HCT116 (cell line): ENCODE results near the gene ELOVL4. TPM values are rescaled to one million over a fixed set of nuclear protein-coding genes. Genes with fewer than 3 reads are reported as not detected.
A peak's percentile ranks its signal among the peaks of the same experiment; 100 is the strongest.

Experiments
- ATAC-seq: fragments of 200-7000 bp; cut with Tn5 transposase; 2 replicates; pipeline ENCODE4 v1.9.1; 2020; ENCODE audit warnings: mild to moderate bottlenecking, moderate library complexity
- BruUV-seq: library from RNA; stranded (reverse); fragments of 400-500 nt; replicated peaks from 2 replicates; lab custom pipeline; 2021; lab: Mats Ljungman, UMichigan
- CTCF ChIA-PET: fragments of 300-600 bp; sonication (Branson Sonifier 250); formaldehyde crosslinking; loops from one replicate; lab custom pipeline; 2021; ENCODE audit warnings: antibody characterized with exemption; lab: Charles Lee
- POLR2A ChIA-PET: fragments of 300-600, 350-600 bp; sonication (Branson Sonifier 250); formaldehyde crosslinking; loops from one replicate; lab custom pipeline; 2021; ENCODE audit warnings: antibody characterized with exemption; lab: Charles Lee
- RAD21 ChIA-PET, 2 experiments: fragments of 300-600 bp; sonication (Branson Sonifier 250); formaldehyde crosslinking; loops; one replicate each; lab custom pipeline; 2023; ENCODE audit warnings: low total read pairs in 2 of 2; ENCODE audit not compliant: uncharacterized antibody in 2 of 2, unreplicated experiment in 2 of 2, low non-redundant PET in 1 of 2; lab: Charles Lee
- DNase-seq: peaks from one replicate; pipeline ENCODE4 v3.0.0-alpha.2; 2010; ENCODE audit warnings: low read depth, low spot score
- H2AFZ ChIP-seq: fragments of 200-600 bp; shearing (Covaris generic), sonication (generic); 2 replicates; pipeline ENCODE4 v1.6.1; 2017; ENCODE audit warnings: low read depth, mixed run types, mixed read lengths, antibody characterized with exemption, low read length; ENCODE audit not compliant: poor library complexity, severe bottlenecking
- H3K27ac ChIP-seq: 2 replicates; pipeline ENCODE4 v1.5.1; 2012; ENCODE audit warnings: low read depth, low read length
- H3K27me3 ChIP-seq: fragments of 200-600 bp; sonication (generic); 2 replicates; pipeline ENCODE4 v1.6.1; 2016; ENCODE audit warnings: mixed run types, low read length, mixed read lengths; ENCODE audit not compliant: insufficient read depth
- H3K36me3 ChIP-seq, 2 experiments: fragments of 200-500 bp in 1 of 2; fragments of 200-600 bp in 1 of 2; sonication (Bioruptor generic) in 1 of 2; sonication (generic) in 1 of 2; 2 replicates each; pipeline versions ENCODE4 v1.5.1 to v1.6.1; 2014 to 2016; ENCODE audit warnings: low read length in 2 of 2, inconsistent platforms in 1 of 2, mixed read lengths in 1 of 2, mixed run types in 1 of 2; ENCODE audit not compliant: insufficient read depth in 2 of 2, control insufficient read depth in 1 of 2
- H3K4me1 ChIP-seq, 2 experiments: fragments of 200-600 bp in 1 of 2; sonication (generic) in 1 of 2; 2 replicates each; pipeline versions ENCODE4 v1.5.1 to v1.6.1; 2012 to 2017; ENCODE audit warnings: low read length in 2 of 2, inconsistent platforms in 1 of 2, mild to moderate bottlenecking in 1 of 2, mixed read lengths in 1 of 2, mixed run types in 1 of 2, moderate library complexity in 1 of 2; ENCODE audit not compliant: insufficient read depth in 2 of 2, control insufficient read depth in 1 of 2
- H3K4me2 ChIP-seq: fragments of 200-600 bp; sonication (generic); 2 replicates; pipeline ENCODE4 v1.6.1; 2017; ENCODE audit warnings: mixed run types, low read length, mixed read lengths
- H3K4me3 ChIP-seq, 2 experiments: fragments of 200-600 bp in 1 of 2; sonication (generic) in 1 of 2; replicated peaks in 1 of 2; 2 replicates each; pipeline ENCODE4 v1.5.1; 2011 to 2016; ENCODE audit warnings: low read length in 2 of 2, control low read depth in 1 of 2, low read depth in 1 of 2, mild to moderate bottlenecking in 1 of 2, mixed read lengths in 1 of 2, mixed run types in 1 of 2
- H3K79me2 ChIP-seq: fragments of 200-600 bp; sonication (generic); 2 replicates; pipeline ENCODE4 v1.6.1; 2017; ENCODE audit warnings: mild to moderate bottlenecking, mixed run types, low read length, moderate library complexity, mixed read lengths; ENCODE audit not compliant: insufficient read depth
- H3K9ac ChIP-seq: fragments of 200-600 bp; sonication (generic); 2 replicates; pipeline ENCODE4 v1.6.1; 2016; ENCODE audit warnings: low read length, mixed read lengths
- H3K9me2 ChIP-seq: fragments of 200-600 bp; sonication (generic), shearing (Covaris generic); 2 replicates; pipeline ENCODE4 v1.6.1; 2017; ENCODE audit warnings: mixed run types, mild to moderate bottlenecking, moderate library complexity; ENCODE audit not compliant: insufficient read depth
- H3K9me3 ChIP-seq, 2 experiments: fragments of 200-500 bp in 1 of 2; fragments of 200-600 bp in 1 of 2; sonication (Bioruptor generic) in 1 of 2; sonication (generic) in 1 of 2; 2 replicates each; pipeline ENCODE4 v1.6.1; 2014 to 2017; ENCODE audit warnings: low read length in 2 of 2, mixed read lengths in 2 of 2, inconsistent platforms in 1 of 2, low read depth in 1 of 2, mild to moderate bottlenecking in 1 of 2, mixed run types in 1 of 2, moderate library complexity in 1 of 2; ENCODE audit not compliant: control insufficient read depth in 1 of 2, insufficient read depth in 1 of 2
- H4K20me1 ChIP-seq: fragments of 200-600 bp; sonication (generic), shearing (Covaris generic); 2 replicates; pipeline ENCODE4 v1.6.1; 2017; ENCODE audit warnings: mixed run types, mild to moderate bottlenecking, moderate library complexity; ENCODE audit not compliant: insufficient read depth
- ATF3 ChIP-seq: IDR thresholded peaks from 2 replicates; pipeline ENCODE4 v1.6.1; 2012
- CBX3 ChIP-seq: IDR thresholded peaks from 2 replicates; pipeline ENCODE4 v1.6.1; 2012; ENCODE audit warnings: low read depth
- CEBPB ChIP-seq: IDR thresholded peaks from 2 replicates; pipeline ENCODE4 v1.6.1; 2012; ENCODE audit warnings: low read depth
- ELF1 ChIP-seq: IDR thresholded peaks from 2 replicates; pipeline ENCODE4 v1.6.1; 2012; ENCODE audit warnings: low read depth, borderline replicate concordance
- EZH2 ChIP-seq: fragments of 200-600 bp; sonication (generic); IDR thresholded peaks from 2 replicates; pipeline ENCODE4 v1.6.1; 2017; ENCODE audit warnings: antibody characterized with exemption, mixed run types
- EZH2phosphoT487 ChIP-seq: fragments of 200-600 bp; IDR thresholded peaks from 2 replicates; pipeline ENCODE4 v1.6.1; 2018; ENCODE audit warnings: antibody characterized with exemption, borderline replicate concordance
- JUND ChIP-seq: IDR thresholded peaks from 2 replicates; pipeline ENCODE4 v1.6.1; 2012
- POLR2A ChIP-seq: IDR thresholded peaks from 2 replicates; pipeline ENCODE4 v1.7.0; 2011; ENCODE audit warnings: borderline replicate concordance; ENCODE audit not compliant: insufficient read depth, insufficient read length; ENCODE audit errors: extremely low read depth
- POLR2AphosphoS5 ChIP-seq: IDR thresholded peaks from 2 replicates; pipeline ENCODE4 v1.6.1; 2011; ENCODE audit warnings: mild to moderate bottlenecking, low read depth, low read length, moderate library complexity
- RAD21 ChIP-seq: IDR thresholded peaks from 2 replicates; pipeline ENCODE4 v1.6.1; 2012; ENCODE audit warnings: low read depth, mild to moderate bottlenecking
- SIN3A ChIP-seq: IDR thresholded peaks from 2 replicates; pipeline ENCODE4 v1.6.1; 2012; ENCODE audit warnings: low read depth
- SRF ChIP-seq: IDR thresholded peaks from 2 replicates; pipeline ENCODE4 v1.6.1; 2012; ENCODE audit warnings: low read depth
- TCF7L2 ChIP-seq: IDR thresholded peaks from 2 replicates; pipeline ENCODE4 v1.7.0; 2011; ENCODE audit warnings: borderline replicate concordance, inconsistent platforms; ENCODE audit not compliant: insufficient read depth, insufficient read length; ENCODE audit errors: extremely low read depth
- ZFX ChIP-seq: fragments of 450-650 bp; IDR thresholded peaks from 2 replicates; pipeline ENCODE4 v1.6.1; 2017
- intact Hi-C: fragments of 100-400 bp; cut with micrococcal nuclease; formaldehyde crosslinking; loops from 2 replicates; pipeline ENCODE4 v1.10.0; 2022
- total RNA-seq: library from RNA; stranded (reverse); gene quantifications from one replicate; pipeline ENCODE4 v1.2.1, GENCODE V29; 2021; ENCODE audit not compliant: unreplicated experiment
- TF ChIP-seq, protein P1 (sequence below): IDR thresholded peaks from 2 replicates; pipeline ENCODE4 v1.6.1; 2011; ENCODE audit warnings: mild to moderate bottlenecking, low read length, moderate library complexity; ENCODE audit not compliant: insufficient replicate concordance; ENCODE audit errors: extremely low read depth
- TF ChIP-seq, protein P2 (sequence below), 3 experiments: fragments of 200-600 bp in 1 of 3; sonication (generic) in 1 of 3; IDR thresholded peaks in 2 of 3; conservative IDR thresholded peaks in 1 of 3; 2 replicates each; pipeline ENCODE4 v1.5.1; 2012 to 2017; ENCODE audit warnings: low read depth in 2 of 3, low read length in 2 of 3, antibody characterized with exemption in 1 of 3, borderline replicate concordance in 1 of 3, control low read depth in 1 of 3, mild to moderate bottlenecking in 1 of 3, mixed read lengths in 1 of 3, mixed run types in 1 of 3, moderate library complexity in 1 of 3; ENCODE audit not compliant: insufficient read depth in 1 of 3

The ELOVL4 gene
- total RNA-seq, 1 experiment from 2014 or later = not detected

- POLR2A ChIA-PET = no interaction called here
- intact Hi-C loops = no loop called here
- Histone ChIP-seq H3K36me3 (no peaks in the 10 kb centered on the region), H3K27ac (no peak overlapping the region), H3K9ac (no peak overlapping the region), H3K27me3 (no peaks in the 10 kb centered on the region), H3K4me3 (no peak overlapping the region), H3K4me1 (no peaks in the 10 kb centered on the region), H3K9me3 (no peaks in the 10 kb centered on the region), H2AFZ (peak overlapping the region; percentile 28), H3K9me2 (no peaks in the 10 kb centered on the region), H3K4me2 (no peak overlapping the region), H4K20me1 (no peaks in the 10 kb centered on the region), H3K79me2 (no peaks in the 10 kb centered on the region)
- DNase-seq (no peak), ATAC-seq (no peak)
- TF ChIP-seq EZH2phosphoT487 = no peak
- no peak for TF ChIP-seq ELF1
- TF ChIP-seq, protein P1, sequence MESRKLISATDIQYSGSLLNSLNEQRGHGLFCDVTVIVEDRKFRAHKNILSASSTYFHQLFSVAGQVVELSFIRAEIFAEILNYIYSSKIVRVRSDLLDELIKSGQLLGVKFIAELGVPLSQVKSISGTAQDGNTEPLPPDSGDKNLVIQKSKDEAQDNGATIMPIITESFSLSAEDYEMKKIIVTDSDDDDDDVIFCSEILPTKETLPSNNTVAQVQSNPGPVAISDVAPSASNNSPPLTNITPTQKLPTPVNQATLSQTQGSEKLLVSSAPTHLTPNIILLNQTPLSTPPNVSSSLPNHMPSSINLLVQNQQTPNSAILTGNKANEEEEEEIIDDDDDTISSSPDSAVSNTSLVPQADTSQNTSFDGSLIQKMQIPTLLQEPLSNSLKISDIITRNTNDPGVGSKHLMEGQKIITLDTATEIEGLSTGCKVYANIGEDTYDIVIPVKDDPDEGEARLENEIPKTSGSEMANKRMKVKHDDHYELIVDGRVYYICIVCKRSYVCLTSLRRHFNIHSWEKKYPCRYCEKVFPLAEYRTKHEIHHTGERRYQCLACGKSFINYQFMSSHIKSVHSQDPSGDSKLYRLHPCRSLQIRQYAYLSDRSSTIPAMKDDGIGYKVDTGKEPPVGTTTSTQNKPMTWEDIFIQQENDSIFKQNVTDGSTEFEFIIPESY = no peak
- no peak for TF ChIP-seq SIN3A
- no peak for TF ChIP-seq CEBPB
- no peak for TF ChIP-seq POLR2A
- no peak for TF ChIP-seq SRF
- no peak for TF ChIP-seq EZH2
- no peak for TF ChIP-seq ZFX
- BruUV-seq = no TSS peak
- RAD21 ChIA-PET = no interaction called here
- CTCF ChIA-PET = no interaction called here
Observed at GRCh38 chr6:79927758-79928157, 19.6 kb downstream of the ELOVL4 start.

- Histone ChIP-seq H3K27ac (no peak overlapping the region), H3K9me2 (no peaks in the 10 kb centered on the region), H3K4me3 (no peak overlapping the region), H3K4me2 (no peak overlapping the region), H4K20me1 (no peaks in the 10 kb centered on the region), H3K27me3 (no peaks in the 10 kb centered on the region), H3K4me1 (no peaks in the 10 kb centered on the region), H2AFZ (no peak overlapping the region), H3K9ac (no peak overlapping the region), H3K79me2 (no peaks in the 10 kb centered on the region), H3K36me3 (no peaks in the 10 kb centered on the region), H3K9me3 (no peaks in the 10 kb centered on the region)
- ChIA-PET POLR2A (no interaction called here), CTCF (no interaction called here), RAD21 (no interaction called here)
- intact Hi-C loops = no loop called here
- ATAC-seq (no peak), DNase-seq (no peak)
- BruUV-seq = no TSS peak
- TF ChIP-seq ATF3 (no peak), EZH2 (no peak), CEBPB (no peak), CBX3 (no peak), TCF7L2 (no peak), SRF (no peak), EZH2phosphoT487 (no peak), RAD21 (no peak), JUND (no peak), ZFX (no peak), SIN3A (no peak), POLR2AphosphoS5 (no peak)
- TF ChIP-seq, protein P2, sequence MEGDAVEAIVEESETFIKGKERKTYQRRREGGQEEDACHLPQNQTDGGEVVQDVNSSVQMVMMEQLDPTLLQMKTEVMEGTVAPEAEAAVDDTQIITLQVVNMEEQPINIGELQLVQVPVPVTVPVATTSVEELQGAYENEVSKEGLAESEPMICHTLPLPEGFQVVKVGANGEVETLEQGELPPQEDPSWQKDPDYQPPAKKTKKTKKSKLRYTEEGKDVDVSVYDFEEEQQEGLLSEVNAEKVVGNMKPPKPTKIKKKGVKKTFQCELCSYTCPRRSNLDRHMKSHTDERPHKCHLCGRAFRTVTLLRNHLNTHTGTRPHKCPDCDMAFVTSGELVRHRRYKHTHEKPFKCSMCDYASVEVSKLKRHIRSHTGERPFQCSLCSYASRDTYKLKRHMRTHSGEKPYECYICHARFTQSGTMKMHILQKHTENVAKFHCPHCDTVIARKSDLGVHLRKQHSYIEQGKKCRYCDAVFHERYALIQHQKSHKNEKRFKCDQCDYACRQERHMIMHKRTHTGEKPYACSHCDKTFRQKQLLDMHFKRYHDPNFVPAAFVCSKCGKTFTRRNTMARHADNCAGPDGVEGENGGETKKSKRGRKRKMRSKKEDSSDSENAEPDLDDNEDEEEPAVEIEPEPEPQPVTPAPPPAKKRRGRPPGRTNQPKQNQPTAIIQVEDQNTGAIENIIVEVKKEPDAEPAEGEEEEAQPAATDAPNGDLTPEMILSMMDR (IDR thresholded peaks at IDR 0.05 in 2 of 3, conservative IDR thresholded peaks at IDR 0.05 in 1 of 3; ENCODE audit: borderline replicate concordance in 1 of 3, insufficient read depth in 1 of 3, low read depth in 2 of 3, low read length in 2 of 3) = no peak
- TF ChIP-seq, protein P1 = no peak
Observed at GRCh38 chr6:79923270-79923669, 24.1 kb downstream of the ELOVL4 start.
